Measurements from ENCODE around the gene TSNAXIP1. TPM values are rescaled to one million over a fixed set of nuclear protein-coding genes. Genes with fewer than 3 reads are reported as not detected.

The TSNAXIP1 gene
- polyA plus RNA-seq, 1 donor (not counting 4 experiments of a cell fraction or from before 2014, with no cell fraction given), result 0.54 TPM

DNA sequence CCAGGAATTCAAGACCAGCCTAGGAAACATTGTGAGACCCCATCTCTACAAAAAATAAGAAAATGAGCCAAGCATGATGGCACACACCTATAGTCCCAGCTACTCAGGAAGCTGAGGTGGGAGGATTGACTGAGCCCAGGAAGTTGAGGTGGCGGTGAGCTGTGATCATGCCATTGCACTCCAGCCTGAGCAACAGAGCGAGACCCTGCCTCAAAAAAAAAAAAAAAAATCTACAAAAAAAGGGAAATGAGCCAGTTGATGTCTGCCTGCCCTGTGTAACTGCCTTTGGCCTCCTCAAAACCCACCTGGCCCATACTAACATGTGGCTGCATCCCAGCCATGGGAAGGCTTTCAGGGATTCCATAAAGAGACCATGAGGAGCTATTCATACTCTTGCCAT lies 4.8 kb upstream of the TSNAXIP1 start:
- Histone ChIP-seq H3K79me2 (ENCODE audit: control insufficient read depth, insufficient read depth, low read length) (peaks cover 44% of the 10 kb centered on the region), H3K4me3 (ENCODE audit: control insufficient read depth in 2 of 3, extremely low read depth in 1 of 3, insufficient read depth in 2 of 3, low read depth in 1 of 3, low read length in 3 of 3) (no peak overlapping the region), H2AFZ (ENCODE audit: control insufficient read depth, low read length) (no peak overlapping the region), H3K27me3 (ENCODE audit: control insufficient read depth, extremely low read depth, insufficient read depth, low read length) (no peaks in the 10 kb centered on the region), H4K20me1 (ENCODE audit: control insufficient read depth, extremely low read depth, insufficient read depth, low read length) (no peaks in the 10 kb centered on the region), H3K4me1 (ENCODE audit: control insufficient read depth, extremely low read depth, insufficient read depth, low read length) (peaks cover 10% of the 10 kb centered on the region), H3K36me3 (ENCODE audit: control insufficient read depth in 2 of 2, extremely low read depth in 1 of 2, insufficient read depth in 2 of 2, low read length in 2 of 2) (peaks cover 10 to 14% of the 10 kb centered on the region in 2 experiments), H3K9ac (ENCODE audit: control insufficient read depth, extremely low read depth, insufficient read depth, low read length) (no peak overlapping the region), H3K27ac (ENCODE audit: control insufficient read depth, insufficient read depth, low read length) (no peak overlapping the region), H3K4me2 (ENCODE audit: control insufficient read depth, extremely low read depth, insufficient read depth, low read depth, low read length) (no peak overlapping the region), H3K9me3 (ENCODE audit: control insufficient read depth, low read depth, low read length) (no peaks in the 10 kb centered on the region), H3K9me1 (ENCODE audit: control insufficient read depth, extremely low read depth, insufficient read depth, low read length) (peaks cover 2% of the 10 kb centered on the region)
- TF ChIP-seq EZH2 (IDR thresholded peaks at IDR 0.05; ENCODE audit: low read length), result no peak
- TF ChIP-seq, protein P1, sequence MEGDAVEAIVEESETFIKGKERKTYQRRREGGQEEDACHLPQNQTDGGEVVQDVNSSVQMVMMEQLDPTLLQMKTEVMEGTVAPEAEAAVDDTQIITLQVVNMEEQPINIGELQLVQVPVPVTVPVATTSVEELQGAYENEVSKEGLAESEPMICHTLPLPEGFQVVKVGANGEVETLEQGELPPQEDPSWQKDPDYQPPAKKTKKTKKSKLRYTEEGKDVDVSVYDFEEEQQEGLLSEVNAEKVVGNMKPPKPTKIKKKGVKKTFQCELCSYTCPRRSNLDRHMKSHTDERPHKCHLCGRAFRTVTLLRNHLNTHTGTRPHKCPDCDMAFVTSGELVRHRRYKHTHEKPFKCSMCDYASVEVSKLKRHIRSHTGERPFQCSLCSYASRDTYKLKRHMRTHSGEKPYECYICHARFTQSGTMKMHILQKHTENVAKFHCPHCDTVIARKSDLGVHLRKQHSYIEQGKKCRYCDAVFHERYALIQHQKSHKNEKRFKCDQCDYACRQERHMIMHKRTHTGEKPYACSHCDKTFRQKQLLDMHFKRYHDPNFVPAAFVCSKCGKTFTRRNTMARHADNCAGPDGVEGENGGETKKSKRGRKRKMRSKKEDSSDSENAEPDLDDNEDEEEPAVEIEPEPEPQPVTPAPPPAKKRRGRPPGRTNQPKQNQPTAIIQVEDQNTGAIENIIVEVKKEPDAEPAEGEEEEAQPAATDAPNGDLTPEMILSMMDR (optimal IDR thresholded peaks at IDR 0.05 in 1 of 3, IDR thresholded peaks at IDR 0.05 in 1 of 3, conservative IDR thresholded peaks at IDR 0.05 in 1 of 3; ENCODE audit: extremely low read depth in 1 of 3, insufficient read depth in 2 of 3, low read length in 3 of 3), result no peak
- dilution Hi-C loops (cut with MboI; ENCODE audit: extremely low pct_ligation_motif_present, low sequenced_read_pairs), result no loop called here
- FAIRE-seq, result no peak
- no peak for DNase-seq (ENCODE audit: low read depth, low spot score)

DNA sequence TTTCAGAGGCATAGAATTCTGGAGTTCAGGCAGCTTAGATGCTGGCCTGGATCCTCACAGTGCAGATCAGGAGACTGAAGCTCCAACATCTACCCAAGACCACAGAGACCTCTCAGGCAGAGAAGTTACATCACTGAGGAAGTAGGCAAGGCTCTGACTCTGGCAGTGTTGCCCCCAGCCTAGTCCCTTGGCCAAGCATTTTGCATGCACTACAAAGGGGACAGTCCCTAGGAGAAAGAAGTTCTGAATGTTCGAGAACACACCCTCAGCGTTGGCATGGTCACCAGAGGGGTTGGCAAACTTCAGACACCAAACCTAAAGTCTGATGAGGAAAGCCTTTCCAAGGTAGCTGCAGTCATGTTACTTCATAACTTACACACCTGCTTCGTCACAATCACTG lies 2.8 kb upstream of the TSNAXIP1 start:
- FAIRE-seq, result no peak

More for the DNA sequence above, 2.8 kb upstream of the TSNAXIP1 start:
- Histone ChIP-seq H3K36me3 (ENCODE audit: control insufficient read depth in 2 of 2, extremely low read depth in 1 of 2, insufficient read depth in 2 of 2, low read length in 2 of 2) (peaks cover 3 to 12% of the 10 kb centered on the region in 2 experiments), H4K20me1 (ENCODE audit: control insufficient read depth, extremely low read depth, insufficient read depth, low read length) (no peaks in the 10 kb centered on the region), H3K9ac (ENCODE audit: control insufficient read depth, extremely low read depth, insufficient read depth, low read length) (no peak overlapping the region), H2AFZ (ENCODE audit: control insufficient read depth, low read length) (no peak overlapping the region), H3K4me1 (ENCODE audit: control insufficient read depth, extremely low read depth, insufficient read depth, low read length) (peaks cover 10% of the 10 kb centered on the region), H3K9me3 (ENCODE audit: control insufficient read depth, low read depth, low read length) (no peaks in the 10 kb centered on the region), H3K79me2 (ENCODE audit: control insufficient read depth, insufficient read depth, low read length) (peaks cover 36% of the 10 kb centered on the region), H3K9me1 (ENCODE audit: control insufficient read depth, extremely low read depth, insufficient read depth, low read length) (peaks cover 2% of the 10 kb centered on the region), H3K4me3 (ENCODE audit: control insufficient read depth in 2 of 3, extremely low read depth in 1 of 3, insufficient read depth in 2 of 3, low read depth in 1 of 3, low read length in 3 of 3) (no peak overlapping the region), H3K27me3 (ENCODE audit: control insufficient read depth, extremely low read depth, insufficient read depth, low read length) (no peaks in the 10 kb centered on the region), H3K27ac (ENCODE audit: control insufficient read depth, insufficient read depth, low read length) (no peak overlapping the region), H3K4me2 (ENCODE audit: control insufficient read depth, extremely low read depth, insufficient read depth, low read depth, low read length) (no peak overlapping the region)
- dilution Hi-C loops (cut with MboI; ENCODE audit: extremely low pct_ligation_motif_present, low sequenced_read_pairs), result no loop called here
- TF ChIP-seq, protein P1 (optimal IDR thresholded peaks at IDR 0.05 in 1 of 3, IDR thresholded peaks at IDR 0.05 in 1 of 3, conservative IDR thresholded peaks at IDR 0.05 in 1 of 3; ENCODE audit: extremely low read depth in 1 of 3, insufficient read depth in 2 of 3, low read length in 3 of 3), result no peak
- no peak for TF ChIP-seq EZH2 (IDR thresholded peaks at IDR 0.05; ENCODE audit: low read length)
- DNase-seq (ENCODE audit: low read depth, low spot score), result no peak
